GM23338 (cell line): ENCODE measurements around the gene WDR93. TPM values are rescaled to one million over a fixed set of nuclear protein-coding genes. Genes with fewer than 3 reads are reported as not detected.

Experiments used
- ATAC-seq: fragments of 200-7000 bp; cut with Tn5 transposase; 3 replicates; pipeline ENCODE4 v1.9.1; 2020
- DNase-seq: peaks from one replicate; pipeline ENCODE4 v3.0.0-alpha.2; 2015; ENCODE audit warnings: low spot score
- H2AFZ ChIP-seq: fragments of 200-600 bp; sonication (generic); 2 replicates; pipeline ENCODE4 v1.8.0; 2016; ENCODE audit warnings: antibody characterized with exemption, mild to moderate bottlenecking, moderate library complexity
- H3F3A ChIP-seq: fragments of 200-600 bp; sonication (generic); replicated peaks from 2 replicates; pipeline ENCODE4 v1.8.0; 2017; ENCODE audit warnings: antibody characterized with exemption, mixed run types, low read depth
- H3K27ac ChIP-seq: fragments of 200-600 bp; sonication (generic); 2 replicates; pipeline ENCODE4 v1.6.1; 2016; ENCODE audit warnings: low read depth
- H3K27me3 ChIP-seq: fragments of 200-600 bp; sonication (generic); 2 replicates; pipeline ENCODE4 v1.8.0; 2016; ENCODE audit warnings: mild to moderate bottlenecking, mixed run types, moderate library complexity; ENCODE audit not compliant: insufficient read depth
- H3K36me3 ChIP-seq: fragments of 200-600 bp; sonication (generic); 2 replicates; pipeline ENCODE4 v1.8.0; 2016; ENCODE audit warnings: mild to moderate bottlenecking; ENCODE audit not compliant: insufficient read depth
- H3K4me1 ChIP-seq: fragments of 200-600 bp; sonication (generic); 2 replicates; pipeline ENCODE4 v1.8.0; 2016; ENCODE audit warnings: mild to moderate bottlenecking, moderate library complexity; ENCODE audit not compliant: insufficient read depth
- H3K4me2 ChIP-seq: fragments of 200-600 bp; sonication (generic); 2 replicates; pipeline ENCODE4 v1.7.1; 2017; ENCODE audit warnings: mixed run types
- H3K4me3 ChIP-seq: fragments of 200-600 bp; sonication (generic); 2 replicates; pipeline ENCODE4 v1.6.1; 2016; ENCODE audit warnings: mixed run types
- H3K79me2 ChIP-seq: fragments of 200-600 bp; sonication (generic); replicated peaks from 2 replicates; pipeline ENCODE4 v1.8.0; 2017; ENCODE audit warnings: mild to moderate bottlenecking; ENCODE audit not compliant: insufficient read depth
- H3K9me2 ChIP-seq: fragments of 200-600 bp; sonication (generic); 2 replicates; pipeline ENCODE4 v1.8.0; 2017; ENCODE audit not compliant: insufficient read depth
- H4K20me1 ChIP-seq: fragments of 200-600 bp; sonication (generic); replicated peaks from 2 replicates; pipeline ENCODE4 v1.8.0; 2017; ENCODE audit warnings: mild to moderate bottlenecking; ENCODE audit not compliant: insufficient read depth
- H3K27ac Mint-ChIP-seq: 2 replicates; pipeline ENCODE4 v1.8.0; 2020; ENCODE audit warnings: inconsistent platforms, mild to moderate bottlenecking, moderate library complexity, mixed read lengths
- H3K27me3 Mint-ChIP-seq: 3 replicates; pipeline ENCODE4 v1.8.0; 2022; ENCODE audit warnings: low read depth, mild to moderate bottlenecking, moderate library complexity, mixed read lengths, inconsistent platforms; ENCODE audit not compliant: insufficient read depth, poor library complexity
- H3K36me3 Mint-ChIP-seq: 3 replicates; pipeline ENCODE4 v1.8.0; 2021; ENCODE audit warnings: low read depth, mild to moderate bottlenecking, inconsistent platforms, moderate library complexity, mixed read lengths
- H3K4me1 Mint-ChIP-seq: 3 replicates; pipeline ENCODE4 v1.8.0; 2020; ENCODE audit warnings: mild to moderate bottlenecking, inconsistent platforms, mixed read lengths
- H3K4me3 Mint-ChIP-seq: 3 replicates; pipeline ENCODE4 v1.8.0; 2021; ENCODE audit warnings: moderate library complexity, mild to moderate bottlenecking, inconsistent platforms, mixed read lengths
- H3K9me3 Mint-ChIP-seq: 3 replicates; pipeline ENCODE4 v1.8.0; 2020; ENCODE audit warnings: moderate library complexity, mild to moderate bottlenecking, inconsistent platforms, mixed read lengths
- EZH2 ChIP-seq: fragments of 200-600 bp; sonication (generic); IDR thresholded peaks from one replicate; pipeline ENCODE4 v1.8.0; 2017; ENCODE audit warnings: antibody characterized with exemption, mild to moderate bottlenecking, low read depth; ENCODE audit not compliant: unreplicated experiment
- EZH2phosphoT487 ChIP-seq: fragments of 200-600 bp; sonication (generic); IDR thresholded peaks from one replicate; pipeline ENCODE4 v1.8.1; 2018; ENCODE audit warnings: antibody characterized with exemption; ENCODE audit not compliant: unreplicated experiment
- NANOG ChIP-seq: IDR thresholded peaks from 2 replicates; pipeline ENCODE4 v1.6.1; 2016; ENCODE audit warnings: antibody characterized with exemption, borderline replicate concordance
- POLR2AphosphoS5 ChIP-seq: IDR thresholded peaks from 2 replicates; pipeline ENCODE4 v1.6.1; 2016; ENCODE audit warnings: antibody characterized with exemption, low read depth
- ZNF114 ChIP-seq: fragments of 250-450 bp; sonication (Bioruptor Pico); IDR thresholded peaks from 2 replicates; pipeline ENCODE4 v1.5.0; 2020; ENCODE audit warnings: mild to moderate bottlenecking, moderate library complexity
- polyA plus RNA-seq: library from polyadenylated mRNA; unstranded; fragments of >200 nt; fragmentation: Nextera tagmentation; extraction: Ambion mirVana; gene quantifications from 2 replicates; pipeline ENCODE4 v1.2.1, GENCODE V29; 2016
- total RNA-seq: library from RNA; depleted of rRNA; stranded (reverse); fragments of >200 nt; shearing (Covaris generic); gene quantifications from 2 replicates; pipeline ENCODE4 v1.2.3, GENCODE V29; 2014
- TF ChIP-seq, protein P1 (sequence below): IDR thresholded peaks from one replicate; pipeline ENCODE4 v1.6.1; 2018; ENCODE audit warnings: antibody characterized with exemption; ENCODE audit not compliant: unreplicated experiment
- TF ChIP-seq, protein P2 (sequence below), 2 experiments: fragments of 200-600 bp in 1 of 2; sonication (generic) in 1 of 2; conservative IDR thresholded peaks; 2 replicates each; pipeline versions ENCODE4 v1.5.1 to v1.6.1; 2016 to 2017; ENCODE audit warnings: antibody characterized with exemption in 2 of 2, low read depth in 2 of 2, mild to moderate bottlenecking in 2 of 2, moderate library complexity in 1 of 2

The WDR93 gene
- total and polyA plus RNA-seq, 2 experiments from 2014 or later, result 0.14 TPM; not detected in 1

GRCh38 chr15:89666184-89666857 is 24.3 kb upstream of the WDR93 start (continued):
- TF ChIP-seq, protein P1, sequence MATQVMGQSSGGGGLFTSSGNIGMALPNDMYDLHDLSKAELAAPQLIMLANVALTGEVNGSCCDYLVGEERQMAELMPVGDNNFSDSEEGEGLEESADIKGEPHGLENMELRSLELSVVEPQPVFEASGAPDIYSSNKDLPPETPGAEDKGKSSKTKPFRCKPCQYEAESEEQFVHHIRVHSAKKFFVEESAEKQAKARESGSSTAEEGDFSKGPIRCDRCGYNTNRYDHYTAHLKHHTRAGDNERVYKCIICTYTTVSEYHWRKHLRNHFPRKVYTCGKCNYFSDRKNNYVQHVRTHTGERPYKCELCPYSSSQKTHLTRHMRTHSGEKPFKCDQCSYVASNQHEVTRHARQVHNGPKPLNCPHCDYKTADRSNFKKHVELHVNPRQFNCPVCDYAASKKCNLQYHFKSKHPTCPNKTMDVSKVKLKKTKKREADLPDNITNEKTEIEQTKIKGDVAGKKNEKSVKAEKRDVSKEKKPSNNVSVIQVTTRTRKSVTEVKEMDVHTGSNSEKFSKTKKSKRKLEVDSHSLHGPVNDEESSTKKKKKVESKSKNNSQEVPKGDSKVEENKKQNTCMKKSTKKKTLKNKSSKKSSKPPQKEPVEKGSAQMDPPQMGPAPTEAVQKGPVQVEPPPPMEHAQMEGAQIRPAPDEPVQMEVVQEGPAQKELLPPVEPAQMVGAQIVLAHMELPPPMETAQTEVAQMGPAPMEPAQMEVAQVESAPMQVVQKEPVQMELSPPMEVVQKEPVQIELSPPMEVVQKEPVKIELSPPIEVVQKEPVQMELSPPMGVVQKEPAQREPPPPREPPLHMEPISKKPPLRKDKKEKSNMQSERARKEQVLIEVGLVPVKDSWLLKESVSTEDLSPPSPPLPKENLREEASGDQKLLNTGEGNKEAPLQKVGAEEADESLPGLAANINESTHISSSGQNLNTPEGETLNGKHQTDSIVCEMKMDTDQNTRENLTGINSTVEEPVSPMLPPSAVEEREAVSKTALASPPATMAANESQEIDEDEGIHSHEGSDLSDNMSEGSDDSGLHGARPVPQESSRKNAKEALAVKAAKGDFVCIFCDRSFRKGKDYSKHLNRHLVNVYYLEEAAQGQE, result no peak
- TF ChIP-seq EZH2, result no peak

DNA sequence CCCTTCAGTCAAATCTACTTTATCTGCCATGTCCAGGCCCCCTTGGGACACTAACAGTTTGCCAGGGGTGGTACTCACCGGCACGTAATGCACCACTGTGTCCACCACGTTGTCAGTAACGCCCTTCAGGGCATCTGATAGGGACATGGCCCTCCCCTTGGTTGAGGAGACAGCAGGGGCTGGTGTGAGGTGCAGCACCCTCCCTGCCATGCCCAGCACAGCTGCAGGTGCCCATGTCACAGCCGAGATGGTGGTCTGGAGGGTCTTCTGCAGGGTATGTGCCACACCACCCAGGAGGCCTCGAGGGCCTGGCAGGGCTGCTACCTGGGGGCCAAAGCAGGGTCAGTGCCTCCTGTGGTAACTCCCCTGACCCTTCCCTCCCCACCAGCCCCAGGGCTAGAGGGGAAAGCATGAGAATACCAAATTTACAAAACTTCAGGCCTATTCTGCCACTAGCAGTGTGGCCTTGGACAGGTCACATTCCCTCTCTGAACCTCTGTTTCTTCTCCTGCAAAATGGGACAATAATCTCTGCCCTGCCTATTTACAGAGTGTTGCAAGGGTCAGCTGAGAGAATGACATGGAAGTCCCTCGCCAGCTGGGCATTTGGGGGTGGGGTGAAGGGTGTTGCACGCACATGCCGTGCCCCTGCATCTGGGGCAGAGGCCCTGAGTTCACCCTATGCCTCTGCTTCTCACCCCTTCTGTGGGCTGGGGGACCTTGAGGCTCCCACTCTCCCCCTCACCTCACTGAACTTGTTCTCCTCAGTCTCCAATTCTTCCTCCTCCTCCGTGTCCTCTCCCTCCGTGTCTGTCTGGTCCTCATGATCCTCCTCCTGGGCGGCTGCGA is 23.5 kb upstream of the WDR93 start:
- ATAC-seq, result no peak
- H3K36me3 ChIP-seq, result no peaks in the 10 kb centered on the region
- TF ChIP-seq ZNF114 (CRISPR knock-in tag) (no peak), EZH2phosphoT487 (no peak), EZH2 (no peak), NANOG (no peak), POLR2AphosphoS5 (no peak)
- TF ChIP-seq, protein P2, sequence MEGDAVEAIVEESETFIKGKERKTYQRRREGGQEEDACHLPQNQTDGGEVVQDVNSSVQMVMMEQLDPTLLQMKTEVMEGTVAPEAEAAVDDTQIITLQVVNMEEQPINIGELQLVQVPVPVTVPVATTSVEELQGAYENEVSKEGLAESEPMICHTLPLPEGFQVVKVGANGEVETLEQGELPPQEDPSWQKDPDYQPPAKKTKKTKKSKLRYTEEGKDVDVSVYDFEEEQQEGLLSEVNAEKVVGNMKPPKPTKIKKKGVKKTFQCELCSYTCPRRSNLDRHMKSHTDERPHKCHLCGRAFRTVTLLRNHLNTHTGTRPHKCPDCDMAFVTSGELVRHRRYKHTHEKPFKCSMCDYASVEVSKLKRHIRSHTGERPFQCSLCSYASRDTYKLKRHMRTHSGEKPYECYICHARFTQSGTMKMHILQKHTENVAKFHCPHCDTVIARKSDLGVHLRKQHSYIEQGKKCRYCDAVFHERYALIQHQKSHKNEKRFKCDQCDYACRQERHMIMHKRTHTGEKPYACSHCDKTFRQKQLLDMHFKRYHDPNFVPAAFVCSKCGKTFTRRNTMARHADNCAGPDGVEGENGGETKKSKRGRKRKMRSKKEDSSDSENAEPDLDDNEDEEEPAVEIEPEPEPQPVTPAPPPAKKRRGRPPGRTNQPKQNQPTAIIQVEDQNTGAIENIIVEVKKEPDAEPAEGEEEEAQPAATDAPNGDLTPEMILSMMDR (conservative IDR thresholded peaks at IDR 0.05; ENCODE audit: low read depth in 2 of 2), result no peak
- TF ChIP-seq, protein P1, result no peak
- no peaks in the 10 kb centered on the region for H3F3A ChIP-seq
- Mint-ChIP-seq H3K36me3 (no peaks in the 10 kb centered on the region), H3K4me3 (no peak overlapping the region), H3K27ac (no peak overlapping the region), H3K4me1 (peaks cover 19% of the 10 kb centered on the region), H3K9me3 (no peaks in the 10 kb centered on the region), H3K27me3 (peaks cover 17% of the 10 kb centered on the region)
- H3K4me3 ChIP-seq, result no peak overlapping the region
- H3K4me1 ChIP-seq, result peaks cover 16% of the 10 kb centered on the region
- no peaks in the 10 kb centered on the region for H4K20me1 ChIP-seq
- H2AFZ ChIP-seq, result no peak overlapping the region
- H3K27ac ChIP-seq, result no peak overlapping the region
- no peaks in the 10 kb centered on the region for H3K9me2 ChIP-seq
- DNase-seq, result no peak
- H3K79me2 ChIP-seq, result no peaks in the 10 kb centered on the region
- no peak overlapping the region for H3K4me2 ChIP-seq
- H3K27me3 ChIP-seq, result peaks cover 20% of the 10 kb centered on the region
